HG02981 (cell line): Measurements from ENCODE around the gene GABRR2.

Source experiments
- ATAC-seq: cut with Tn5 transposase; IDR thresholded peaks from one replicate; pipeline ENCODE4 v1.9.1; 2021; ENCODE audit warnings: mild to moderate bottlenecking, moderate library complexity; ENCODE audit not compliant: unreplicated experiment

The GABRR2 gene

GRCh38 chr6:89215391-89215790, 99.7 kb downstream of the GABRR2 start:
- no peak for ATAC-seq

- no peak for ATAC-seq
Measured at GRCh38 chr6:89214197-89214596, 100.9 kb downstream of the GABRR2 start.

- no peak for ATAC-seq
Measured at GRCh38 chr6:89212472-89212871, 102.6 kb downstream of the GABRR2 start.

GRCh38 chr6:89209457-89209856, 105.6 kb downstream of the GABRR2 start:
- no peak for ATAC-seq

GRCh38 chr6:89208551-89208950, 106.5 kb downstream of the GABRR2 start:
- no peak for ATAC-seq
